Gastrocnemius medialis (tissue), 4 donors: ENCODE measurements around the gene SCO2. TPM values are rescaled to one million over a fixed set of nuclear protein-coding genes. Genes with fewer than 3 reads are reported as not detected.

Experiments
- ATAC-seq, 2 donors: fragments of 150-250 bp; one replicate each; pipeline ENCODE4 v1.9.1; 2016
- DNase-seq, 2 donors: peaks; one replicate each; pipeline ENCODE4 v3.0.0-alpha.2; 2019
- H3K27ac ChIP-seq, 4 donors: fragments of 200-600 bp; sonication (generic); 1 replicate in 1 of 4; 2 replicates in 3 of 4; pipeline ENCODE4 v1.5.1; 2016 to 2018; ENCODE audit warnings: mild to moderate bottlenecking in 2 of 4, moderate library complexity in 1 of 4
- H3K27me3 ChIP-seq, 3 donors: fragments of 200-600 bp; sonication (generic) in 2 of 3; 1 replicate in 1 of 3; 2 replicates in 2 of 3; pipeline versions ENCODE4 v1.5.1 to v1.6.0; 2016 to 2019; ENCODE audit warnings: mild to moderate bottlenecking in 1 of 3, moderate library complexity in 1 of 3
- H3K36me3 ChIP-seq, 2 donors: fragments of 200-600 bp; sonication (generic) in 1 of 2; one replicate each; pipeline ENCODE4 v1.5.1; 2017 to 2018
- H3K4me1 ChIP-seq, 2 donors: fragments of 200-600 bp; sonication (generic) in 1 of 2; one replicate each; pipeline ENCODE4 v1.5.1; 2016 to 2017; ENCODE audit warnings: mild to moderate bottlenecking in 2 of 2
- H3K4me3 ChIP-seq, 4 donors: fragments of 200-600 bp; sonication (generic) in 3 of 4; 1 replicate in 1 of 4; 2 replicates in 3 of 4; pipeline ENCODE4 v1.5.1; 2016 to 2019; ENCODE audit warnings: mild to moderate bottlenecking in 2 of 4
- H3K9me3 ChIP-seq, 3 donors: fragments of 200-600 bp; sonication (generic) in 2 of 3; 1 replicate in 1 of 3; 2 replicates in 2 of 3; pipeline ENCODE4 v1.5.1; 2016 to 2019
- CTCF ChIP-seq, 5 experiments: fragments of 450-650 bp in 3 of 5; fragments of 200-600 bp in 2 of 5; sonication (generic) in 2 of 5; IDR thresholded peaks in 4 of 5; conservative IDR thresholded peaks in 1 of 5; 1 replicate in 4 of 5; 2 replicates in 1 of 5; pipeline ENCODE4 v1.5.1; 2016 to 2019; ENCODE audit warnings: antibody characterized with exemption in 5 of 5, mild to moderate bottlenecking in 3 of 5, moderate library complexity in 3 of 5
- POLR2A ChIP-seq, 2 donors: fragments of 450-650 bp; IDR thresholded peaks; one replicate each; pipeline ENCODE4 v1.6.1; 2017; ENCODE audit warnings: antibody characterized with exemption in 2 of 2, mild to moderate bottlenecking in 2 of 2, moderate library complexity in 2 of 2
- in situ Hi-C, 4 donors: fragments of 200-750 bp; cut with MboI; loops; one replicate each; pipeline versions ENCODE4 v1.15.0 to v1.8.0; 2017; ENCODE audit warnings: low sequenced_read_pairs in 4 of 4
- intact Hi-C: fragments of 100-400 bp; cut with DNase I; formaldehyde crosslinking; loops from one replicate; pipeline ENCODE4 v1.15.1; 2023; ENCODE audit warnings: low total_unique reads
- total RNA-seq, 4 donors: library from RNA; depleted of rRNA; stranded (reverse); fragments of >200 nt; gene quantifications; one replicate each; pipeline versions ENCODE4 v1.1.0 to v1.2.3, GENCODE V29; 2016

Gene SCO2
- total RNA-seq, 4 donors from 2014 or later: 1.0 to 2.3 TPM; not detected in 2

GRCh38 chr22:50488006-50488677, 37.3 kb downstream of the SCO2 start:
- Histone ChIP-seq H3K27me3 (peaks cover 3 to 18% (median 12%) of the 10 kb centered on the region in 3 donors), H3K27ac (no peak overlapping the region), H3K36me3 (no peaks in the 10 kb centered on the region), H3K4me3 (no peak overlapping the region), H3K9me3 (no peaks in the 10 kb centered on the region), H3K4me1 (no peaks in the 10 kb centered on the region)
- in situ Hi-C loops: no loop called here
- no peak for TF ChIP-seq POLR2A (IDR thresholded peaks at IDR 0.05)
- no peak for TF ChIP-seq CTCF (IDR thresholded peaks at IDR 0.05 in 4 of 5, conservative IDR thresholded peaks at IDR 0.05 in 1 of 5)
- intact Hi-C loops: no loop called here
- no peak for DNase-seq
- no peak for ATAC-seq

- ATAC-seq (no peak), DNase-seq (no peak)
- H3K4me3 ChIP-seq: no peak overlapping the region
- H3K36me3 ChIP-seq: no peaks in the 10 kb centered on the region
- H3K9me3 ChIP-seq: no peaks in the 10 kb centered on the region
- no peak for TF ChIP-seq CTCF (IDR thresholded peaks at IDR 0.05 in 4 of 5, conservative IDR thresholded peaks at IDR 0.05 in 1 of 5)
- TF ChIP-seq POLR2A (IDR thresholded peaks at IDR 0.05): no peak
- peaks cover 10 to 25% (median 19%) of the 10 kb centered on the region in 3 donors for H3K27me3 ChIP-seq
- no peak overlapping the region for H3K27ac ChIP-seq
- H3K4me1 ChIP-seq: no peaks in the 10 kb centered on the region
- intact Hi-C loops: no loop called here
- in situ Hi-C loops: no loop called here
These were observed 38.0 kb downstream of the SCO2 start for GRCh38 chr22:50487290-50488005.

- Histone ChIP-seq H3K4me3 (no peak within 1 kb of the TSS), H3K27me3 (peaks cover 18 to 32% (median 26%) of the 10 kb centered on the region in 3 donors), H3K4me1 (no peaks in the 10 kb centered on the region), H3K9me3 (no peaks in the 10 kb centered on the region), H3K36me3 (no peaks in the 10 kb centered on the region), H3K27ac (no peak within 1 kb of the TSS)
- in situ Hi-C loops (no loop called here), intact Hi-C loops (no loop called here)
- ATAC-seq (no peak), DNase-seq (no peak)
- TF ChIP-seq CTCF (IDR thresholded peaks at IDR 0.05 in 4 of 5, conservative IDR thresholded peaks at IDR 0.05 in 1 of 5): no peak
- no peak for TF ChIP-seq POLR2A (IDR thresholded peaks at IDR 0.05)
These were observed 38.7 kb downstream of the SCO2 start, which contains the start of gene MIOX for GRCh38 chr22:50486561-50487289. Gene MIOX, plus strand, starts transcription at chr22:50486859. Its CDS starts 39 bp downstream, at chr22:50486898.

GRCh38 chr22:50485221-50486131, 39.9 kb downstream of the SCO2 start:
- H3K9me3 ChIP-seq: no peaks in the 10 kb centered on the region
- ATAC-seq (no peak), DNase-seq (no peak)
- no peak for TF ChIP-seq POLR2A (IDR thresholded peaks at IDR 0.05)
- TF ChIP-seq CTCF (IDR thresholded peaks at IDR 0.05 in 4 of 5, conservative IDR thresholded peaks at IDR 0.05 in 1 of 5): no peak
- in situ Hi-C loops (no loop called here), intact Hi-C loops (no loop called here)
- no peak overlapping the region for H3K4me3 ChIP-seq
- H3K27ac ChIP-seq: no peak overlapping the region
- H3K4me1 ChIP-seq: no peaks in the 10 kb centered on the region
- no peaks in the 10 kb centered on the region for H3K36me3 ChIP-seq
- peaks cover 28 to 43% (median 36%) of the 10 kb centered on the region in 3 donors for H3K27me3 ChIP-seq
